NB4 (cell line): ENCODE measurements around the gene VPS54.
"Not testable (repeated sequence)": the region's sequence is repeated elsewhere in the genome, so short reads cannot be mapped to it uniquely, and the experiment has no call there.

Experiments used
- DNase-seq: peaks from one replicate; pipeline ENCODE4 v3.0.0; 2010; ENCODE audit warnings: low read depth
- H3K4me3 ChIP-seq: one replicate; pipeline ENCODE4 v1.5.1; 2011; ENCODE audit warnings: mild to moderate bottlenecking, low read depth, low read length, moderate library complexity
- CTCF ChIP-seq: IDR thresholded peaks from one replicate; pipeline ENCODE4 v1.5.1; 2012; ENCODE audit warnings: low read depth, low read length
- MAX ChIP-seq: IDR thresholded peaks from 2 replicates; pipeline ENCODE4 v1.6.1; 2011; ENCODE audit warnings: low read depth, low read length
- MYC ChIP-seq: IDR thresholded peaks from 2 replicates; pipeline ENCODE4 v1.6.1; 2011; ENCODE audit warnings: low read depth, low read length
- POLR2A ChIP-seq: IDR thresholded peaks from 2 replicates; pipeline ENCODE4 v1.6.1; 2011; ENCODE audit warnings: mild to moderate bottlenecking; ENCODE audit not compliant: insufficient read length; ENCODE audit errors: extremely low read depth

Gene VPS54

GRCh38 chr2:63962186-63962585, 57.0 kb downstream of the VPS54 start:
- no peak for DNase-seq
- TF ChIP-seq MAX (no peak), CTCF (no peak), POLR2A (no peak), MYC (no peak)
- no peak overlapping the region for H3K4me3 ChIP-seq

GRCh38 chr2:63950414-63950813, 68.8 kb downstream of the VPS54 start:
- no peak for TF ChIP-seq CTCF
- TF ChIP-seq POLR2A, result no peak
- TF ChIP-seq MYC, result no peak
- TF ChIP-seq MAX, result no peak
- no peak overlapping the region for H3K4me3 ChIP-seq
- DNase-seq, result no peak

- DNase-seq, result no peak
- no peak overlapping the region for H3K4me3 ChIP-seq
- TF ChIP-seq MAX (no peak), POLR2A (no peak), CTCF (no peak), MYC (no peak)
Measured at GRCh38 chr2:63942788-63943187, 76.4 kb downstream of the VPS54 start.

GRCh38 chr2:63932104-63932503, 87.1 kb downstream of the VPS54 start:
- DNase-seq, H3K4me3 ChIP-seq: not testable (repeated sequence)

- TF ChIP-seq POLR2A (no peak), MAX (no peak), MYC (no peak), CTCF (no peak)
- no peak for DNase-seq
- H3K4me3 ChIP-seq, result no peak overlapping the region
Measured at GRCh38 chr2:63926815-63927214, 92.4 kb downstream of the VPS54 start.

GRCh38 chr2:63914311-63914710, 104.9 kb downstream of the VPS54 start:
- H3K4me3 ChIP-seq, result no peak overlapping the region
- TF ChIP-seq MAX, result no peak
- TF ChIP-seq MYC, result no peak
- no peak for TF ChIP-seq POLR2A
- TF ChIP-seq CTCF, result no peak
- no peak for DNase-seq
